Measurements from ENCODE around the gene CLK4.

DNA sequence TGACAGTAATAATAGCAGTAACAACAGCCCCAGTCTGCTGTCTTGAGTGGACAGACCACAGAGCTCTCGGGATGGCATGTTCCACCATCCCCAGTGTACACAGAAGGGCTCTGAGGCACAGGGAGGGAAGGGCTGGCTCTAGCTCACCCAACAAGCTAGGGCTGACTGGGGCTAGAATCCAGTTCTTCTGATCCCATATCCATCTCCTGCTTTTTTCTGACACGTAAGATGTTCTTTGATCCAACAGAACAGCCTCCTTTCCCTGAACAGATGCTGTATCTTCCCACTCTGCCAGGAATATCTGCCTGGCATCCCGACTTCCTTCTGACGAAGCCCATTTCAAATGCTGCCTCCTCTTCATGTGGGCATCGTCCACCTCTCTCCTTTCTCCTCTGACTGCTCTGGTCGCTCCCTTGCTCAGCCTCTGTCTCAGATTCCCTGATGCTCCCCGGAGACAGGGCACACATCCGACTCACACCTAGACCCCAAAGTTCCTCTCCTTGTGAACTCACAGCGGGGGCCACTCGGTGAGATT is 43.6 kb upstream of the CLK4 start:
- no peak for TF ChIP-seq POLR2AphosphoS5 (IDR thresholded peaks at IDR 0.05; ENCODE audit: borderline replicate concordance, low read depth, low read length)
- TF ChIP-seq EZH2 (IDR thresholded peaks at IDR 0.05), result no peak

Measured in SK-N-MC (cell line).